Measurements from ENCODE around the gene CERS2.

CERS2 gene

GRCh38 chr1:150994248-150994647 lies 19.6 kb upstream of the CERS2 start:
- no peak overlapping the region for H3K27ac Mint-ChIP-seq

GRCh38 chr1:150992626-150993025 lies 18.0 kb upstream of the CERS2 start:
- TF ChIP-seq CTCF (IDR thresholded peaks at IDR 0.05; ENCODE audit: unreplicated experiment in 3 of 3) = no peak
- peak overlapping the region in 1 of 3 experiments; percentile 18 for H3K27ac Mint-ChIP-seq
- no peaks in the 10 kb centered on the region for H3K27me3 Mint-ChIP-seq (ENCODE audit: low read depth)
- H3K9me3 Mint-ChIP-seq = no peaks in the 10 kb centered on the region
- peaks cover 5% of the 10 kb centered on the region for H3K4me1 Mint-ChIP-seq
- H3K4me3 Mint-ChIP-seq = no peak overlapping the region
- peaks cover 10% of the 10 kb centered on the region for H3K36me3 Mint-ChIP-seq (ENCODE audit: low read depth)

More at GRCh38 chr1:150994248-150994647, 19.6 kb upstream of the CERS2 start:
- H3K27me3 Mint-ChIP-seq (ENCODE audit: low read depth) = no peaks in the 10 kb centered on the region
- H3K36me3 Mint-ChIP-seq (ENCODE audit: low read depth) = peaks cover 21% of the 10 kb centered on the region
- no peaks in the 10 kb centered on the region for H3K9me3 Mint-ChIP-seq
- peaks cover 5% of the 10 kb centered on the region for H3K4me1 Mint-ChIP-seq
- no peak for TF ChIP-seq CTCF (IDR thresholded peaks at IDR 0.05; ENCODE audit: unreplicated experiment in 3 of 3)
- no peak overlapping the region for H3K4me3 Mint-ChIP-seq

- TF ChIP-seq CTCF (IDR thresholded peaks at IDR 0.05; ENCODE audit: unreplicated experiment in 3 of 3) = no peak
- Mint-ChIP-seq H3K27ac (no peak overlapping the region), H3K36me3 (ENCODE audit: low read depth) (no peaks in the 10 kb centered on the region), H3K9me3 (no peaks in the 10 kb centered on the region), H3K27me3 (ENCODE audit: low read depth) (peaks cover 4% of the 10 kb centered on the region), H3K4me1 (no peaks in the 10 kb centered on the region), H3K4me3 (no peak overlapping the region)
Measured at GRCh38 chr1:150987924-150988323, 13.3 kb upstream of the CERS2 start.

- H3K9me3 Mint-ChIP-seq = no peaks in the 10 kb centered on the region
- TF ChIP-seq CTCF (IDR thresholded peaks at IDR 0.05; ENCODE audit: unreplicated experiment in 3 of 3) = no peak
- H3K4me1 Mint-ChIP-seq = peaks cover 14% of the 10 kb centered on the region
- H3K4me3 Mint-ChIP-seq = no peak overlapping the region
- H3K27me3 Mint-ChIP-seq (ENCODE audit: low read depth) = peaks cover 4% of the 10 kb centered on the region
- H3K27ac Mint-ChIP-seq = peak overlapping the region in 1 of 3 experiments; percentile 33
- H3K36me3 Mint-ChIP-seq (ENCODE audit: low read depth) = no peaks in the 10 kb centered on the region
Measured at GRCh38 chr1:150985179-150985825, 10.7 kb upstream of the CERS2 start.

GRCh38 chr1:150981805-150982712 lies 7.4 kb upstream of the CERS2 start, which contains the start of gene ANXA9:
Gene ANXA9, plus strand, starts transcription at chr1:150982292. Its CDS starts 814 bp downstream, at chr1:150983106.
- H3K4me1 Mint-ChIP-seq = peaks cover 20% of the 10 kb centered on the region
- TF ChIP-seq CTCF (IDR thresholded peaks at IDR 0.05; ENCODE audit: unreplicated experiment in 3 of 3) = no peak
- no peaks in the 10 kb centered on the region for H3K9me3 Mint-ChIP-seq
- H3K4me3 Mint-ChIP-seq = no peak within 1 kb of the TSS
- H3K27ac Mint-ChIP-seq = peak within 1 kb of the TSS in 2 of 3 experiments; percentile 60 to 88
- H3K27me3 Mint-ChIP-seq (ENCODE audit: low read depth) = peaks cover 12% of the 10 kb centered on the region
- no peaks in the 10 kb centered on the region for H3K36me3 Mint-ChIP-seq (ENCODE audit: low read depth)

Measured in nephron (organoid).